GM13976 (cell line): ENCODE measurements around the gene KIF21B.

Source experiments
- DNase-seq: peaks from one replicate; pipeline ENCODE4 v3.0.0; 2012; ENCODE audit warnings: low spot score
- CTCF ChIP-seq: IDR thresholded peaks from 2 replicates; pipeline ENCODE4 v1.5.1; 2012; ENCODE audit warnings: borderline replicate concordance, mild to moderate bottlenecking; ENCODE audit not compliant: insufficient read depth; ENCODE audit errors: extremely low read depth, missing control alignments, control extremely low read depth
- in situ Hi-C: fragments of 300-500 bp; cut with MboI; formaldehyde crosslinking; loops from one replicate; pipeline ENCODE4 v1.12.0; 2022; ENCODE audit warnings: low sequenced_read_pairs, mixed read lengths, inconsistent platforms; ENCODE audit not compliant: unreplicated experiment

The KIF21B gene

GRCh38 chr1:200921571-200922110 is 101.9 kb downstream of the KIF21B start:
- TF ChIP-seq CTCF = no peak
- in situ Hi-C loops = no loop called here
- DNase-seq = no peak
